NCI-H2171 (cell line): ENCODE data around the gene UGT1A6.

Experiments used
- DNase-seq: peaks from one replicate; lab custom pipeline; 2025; lab: John Stamatoyannopoulos, UW

The UGT1A6 gene

GRCh38 chr2:233819884-233820773, 127.4 kb downstream of the UGT1A6 start:
- DNase-seq, result no peak

- no peak for DNase-seq
Observed at GRCh38 chr2:233820774-233821105, 128.1 kb downstream of the UGT1A6 start.

GRCh38 chr2:233821196-233821595, 128.5 kb downstream of the UGT1A6 start:
- no peak for DNase-seq

GRCh38 chr2:233821709-233822100, 129.0 kb downstream of the UGT1A6 start:
- DNase-seq, result no peak

- no peak for DNase-seq
Observed at GRCh38 chr2:233822101-233822771, 129.5 kb downstream of the UGT1A6 start.
